WTC11 (cell line): ENCODE results near the gene CTSO. TPM values are rescaled to one million over a fixed set of nuclear protein-coding genes. Genes with fewer than 3 reads are reported as not detected.

Experiments used
- ATAC-seq: fragments of 200-7000 bp; cut with Tn5 transposase; 2 replicates; pipeline ENCODE4 v1.10.0; 2021; ENCODE audit warnings: mild to moderate bottlenecking, moderate library complexity
- CTCF ChIA-PET: fragments of 300-600 bp; sonication (Branson Sonifier 250); formaldehyde crosslinking; loops from one replicate; lab custom pipeline; 2021; ENCODE audit warnings: antibody characterized with exemption; lab: Charles Lee
- POLR2A ChIA-PET: fragments of 350-600 bp; sonication (Branson Sonifier 250); formaldehyde crosslinking; loops from one replicate; lab custom pipeline; 2021; ENCODE audit warnings: antibody characterized with exemption; lab: Charles Lee
- DNase-seq: peaks from one replicate; pipeline ENCODE4 v3.0.0; 2021; ENCODE audit warnings: low spot score
- H3K27ac Mint-ChIP-seq: 2 replicates; pipeline ENCODE4 v1.8.0; 2021; ENCODE audit warnings: mixed read lengths
- H3K27me3 Mint-ChIP-seq: 2 replicates; pipeline ENCODE4 v1.8.0; 2021; ENCODE audit warnings: low read depth, mild to moderate bottlenecking, moderate library complexity, mixed read lengths
- H3K36me3 Mint-ChIP-seq: 2 replicates; pipeline ENCODE4 v1.8.0; 2021; ENCODE audit warnings: mixed read lengths
- H3K4me1 Mint-ChIP-seq: 2 replicates; pipeline ENCODE4 v1.8.0; 2022; ENCODE audit warnings: mixed read lengths
- H3K4me3 Mint-ChIP-seq: 2 replicates; pipeline ENCODE4 v1.8.0; 2021; ENCODE audit warnings: mild to moderate bottlenecking, moderate library complexity, mixed read lengths
- H3K9me3 Mint-ChIP-seq: 2 replicates; pipeline ENCODE4 v1.8.0; 2021; ENCODE audit warnings: mixed read lengths
- ELF4 ChIP-seq: sonication (generic); formaldehyde crosslinking; IDR thresholded peaks from 2 replicates; pipeline ENCODE4 v1.8.1; 2022; ENCODE audit warnings: low read depth, mild to moderate bottlenecking, moderate library complexity, missing genetic modification reagents
- GRHL2 ChIP-seq: fragments of 250-450 bp; sonication (Bioruptor Pico); IDR thresholded peaks from 2 replicates; pipeline ENCODE4 v1.8.0; 2022; ENCODE audit warnings: mild to moderate bottlenecking, moderate library complexity; ENCODE audit not compliant: insufficient replicate concordance, severe bottlenecking
- JUN ChIP-seq: sonication (generic); formaldehyde crosslinking; IDR thresholded peaks from 2 replicates; pipeline ENCODE4 v1.8.0; 2023; ENCODE audit warnings: mild to moderate bottlenecking, missing genetic modification reagents
- NFE2L1 ChIP-seq: sonication (generic); formaldehyde crosslinking; IDR thresholded peaks from 2 replicates; pipeline ENCODE4 v1.8.1; 2023; ENCODE audit warnings: missing genetic modification reagents
- NR1H2 ChIP-seq: sonication (generic); formaldehyde crosslinking; IDR thresholded peaks from 2 replicates; pipeline ENCODE4 v1.9.0; 2021; ENCODE audit warnings: mild to moderate bottlenecking, moderate library complexity, missing genetic modification reagents
- NR3C1 ChIP-seq: sonication (generic); formaldehyde crosslinking; conservative IDR thresholded peaks from 2 replicates; pipeline ENCODE4 v1.8.1; 2023; ENCODE audit warnings: low read depth, mild to moderate bottlenecking, missing genetic modification reagents
- PRRX2 ChIP-seq: fragments of 250-450 bp; sonication (Bioruptor Pico); IDR thresholded peaks from 2 replicates; pipeline ENCODE4 v1.8.0; 2021; ENCODE audit warnings: mild to moderate bottlenecking
- STAT6 ChIP-seq: sonication (generic); formaldehyde crosslinking; conservative IDR thresholded peaks from 2 replicates; pipeline ENCODE4 v1.8.1; 2023; ENCODE audit warnings: mild to moderate bottlenecking, low read depth, missing genetic modification reagents, moderate library complexity
- TCF7 ChIP-seq: sonication (generic); formaldehyde crosslinking; IDR thresholded peaks from 2 replicates; pipeline ENCODE4 v1.8.0; 2022; ENCODE audit warnings: mild to moderate bottlenecking, low read depth, missing genetic modification reagents, moderate library complexity
- TEAD1 ChIP-seq: sonication (generic); formaldehyde crosslinking; IDR thresholded peaks from 2 replicates; pipeline ENCODE4 v1.8.0; 2022; ENCODE audit warnings: mild to moderate bottlenecking, missing genetic modification reagents
- TEAD4 ChIP-seq: sonication (generic); formaldehyde crosslinking; IDR thresholded peaks from 2 replicates; pipeline ENCODE4 v1.8.0; 2022; ENCODE audit warnings: mild to moderate bottlenecking, missing genetic modification reagents
- TP53 ChIP-seq: sonication (generic); formaldehyde crosslinking; IDR thresholded peaks from 2 replicates; pipeline ENCODE4 v1.8.1; 2023; ENCODE audit warnings: mild to moderate bottlenecking, missing genetic modification reagents
- ZBTB43 ChIP-seq: sonication (generic); formaldehyde crosslinking; IDR thresholded peaks from 2 replicates; pipeline ENCODE4 v1.8.1; 2023; ENCODE audit warnings: mild to moderate bottlenecking, missing genetic modification reagents
- ZNF138 ChIP-seq: sonication (generic); formaldehyde crosslinking; conservative IDR thresholded peaks from 2 replicates; pipeline ENCODE4 v1.8.1; 2022; ENCODE audit warnings: mild to moderate bottlenecking, moderate library complexity, missing genetic modification reagents
- ZNF425 ChIP-seq: fragments of 250-450 bp; sonication (Bioruptor Pico); conservative IDR thresholded peaks from 2 replicates; pipeline ENCODE4 v1.9.0; 2021; ENCODE audit warnings: mild to moderate bottlenecking
- ZNF532 ChIP-seq: fragments of 250-450 bp; sonication (Bioruptor Pico); IDR thresholded peaks from 2 replicates; pipeline ENCODE4 v1.9.0; 2021; ENCODE audit warnings: mild to moderate bottlenecking, borderline replicate concordance
- total RNA-seq: library from RNA; stranded (reverse); gene quantifications from 3 replicates; pipeline ENCODE4 v1.2.3, GENCODE V29; 2021
- TF ChIP-seq, protein P1 (sequence below): fragments of 250-450 bp; sonication (Bioruptor Pico); IDR thresholded peaks from 2 replicates; pipeline ENCODE4 v2.1.2; 2022; ENCODE audit warnings: mild to moderate bottlenecking, moderate library complexity
- TF ChIP-seq, protein P2 (sequence below): fragments of 200-600 bp; IDR thresholded peaks from 2 replicates; pipeline ENCODE4 v1.8.0; 2022; ENCODE audit warnings: antibody characterized with exemption

CTSO gene
- total RNA-seq, 1 experiment from 2014 or later, result 1.2 TPM

GRCh38 chr4:155889031-155889793 is 64.5 kb downstream of the CTSO start:
- ChIA-PET POLR2A (no interaction called here), CTCF (no interaction called here)
- Mint-ChIP-seq H3K27ac (no peak overlapping the region), H3K36me3 (peaks cover 35% of the 10 kb centered on the region), H3K27me3 (no peaks in the 10 kb centered on the region; the same call in 1 of the 2 replicates), H3K4me3 (no peak overlapping the region), H3K9me3 (peaks cover 53% of the 10 kb centered on the region), H3K4me1 (peaks cover 12% of the 10 kb centered on the region)
- ATAC-seq (no peak), DNase-seq (no peak)
- TF ChIP-seq STAT6 (CRISPR knock-in tag) (no peak), ZNF138 (no peak), ZNF425 (CRISPR knock-in tag) (no peak), ELF4 (no peak), ZBTB43 (CRISPR knock-in tag) (no peak)
- TF ChIP-seq, protein P1, sequence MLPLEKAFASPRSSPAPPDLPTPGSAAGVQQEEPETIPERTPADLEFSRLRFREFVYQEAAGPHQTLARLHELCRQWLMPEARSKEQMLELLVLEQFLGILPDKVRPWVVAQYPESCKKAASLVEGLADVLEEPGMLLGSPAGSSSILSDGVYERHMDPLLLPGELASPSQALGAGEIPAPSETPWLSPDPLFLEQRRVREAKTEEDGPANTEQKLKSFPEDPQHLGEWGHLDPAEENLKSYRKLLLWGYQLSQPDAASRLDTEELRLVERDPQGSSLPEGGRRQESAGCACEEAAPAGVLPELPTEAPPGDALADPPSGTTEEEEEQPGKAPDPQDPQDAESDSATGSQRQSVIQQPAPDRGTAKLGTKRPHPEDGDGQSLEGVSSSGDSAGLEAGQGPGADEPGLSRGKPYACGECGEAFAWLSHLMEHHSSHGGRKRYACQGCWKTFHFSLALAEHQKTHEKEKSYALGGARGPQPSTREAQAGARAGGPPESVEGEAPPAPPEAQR, result no peak

- Mint-ChIP-seq H3K36me3 (peaks cover 38% of the 10 kb centered on the region), H3K27ac (no peak overlapping the region), H3K27me3 (no peaks in the 10 kb centered on the region; the same call in 1 of the 2 replicates), H3K4me1 (peaks cover 12% of the 10 kb centered on the region), H3K9me3 (peaks cover 52% of the 10 kb centered on the region), H3K4me3 (no peak overlapping the region)
- no peak for TF ChIP-seq JUN
- TF ChIP-seq NR1H2 (CRISPR knock-in tag), result no peak
- no peak for TF ChIP-seq PRRX2 (CRISPR knock-in tag)
- TF ChIP-seq TCF7 (CRISPR knock-in tag), result no peak
- TF ChIP-seq GRHL2, result no peak
- TF ChIP-seq ZNF138, result no peak
- no peak for TF ChIP-seq ZNF532 (CRISPR knock-in tag)
- no peak for TF ChIP-seq TEAD1 (CRISPR knock-in tag)
- TF ChIP-seq NFE2L1 (CRISPR knock-in tag), result no peak
- no peak for TF ChIP-seq TP53 (CRISPR knock-in tag)
- no peak for TF ChIP-seq NR3C1 (CRISPR knock-in tag)
- TF ChIP-seq TEAD4 (CRISPR knock-in tag), result no peak
- TF ChIP-seq, protein P2, sequence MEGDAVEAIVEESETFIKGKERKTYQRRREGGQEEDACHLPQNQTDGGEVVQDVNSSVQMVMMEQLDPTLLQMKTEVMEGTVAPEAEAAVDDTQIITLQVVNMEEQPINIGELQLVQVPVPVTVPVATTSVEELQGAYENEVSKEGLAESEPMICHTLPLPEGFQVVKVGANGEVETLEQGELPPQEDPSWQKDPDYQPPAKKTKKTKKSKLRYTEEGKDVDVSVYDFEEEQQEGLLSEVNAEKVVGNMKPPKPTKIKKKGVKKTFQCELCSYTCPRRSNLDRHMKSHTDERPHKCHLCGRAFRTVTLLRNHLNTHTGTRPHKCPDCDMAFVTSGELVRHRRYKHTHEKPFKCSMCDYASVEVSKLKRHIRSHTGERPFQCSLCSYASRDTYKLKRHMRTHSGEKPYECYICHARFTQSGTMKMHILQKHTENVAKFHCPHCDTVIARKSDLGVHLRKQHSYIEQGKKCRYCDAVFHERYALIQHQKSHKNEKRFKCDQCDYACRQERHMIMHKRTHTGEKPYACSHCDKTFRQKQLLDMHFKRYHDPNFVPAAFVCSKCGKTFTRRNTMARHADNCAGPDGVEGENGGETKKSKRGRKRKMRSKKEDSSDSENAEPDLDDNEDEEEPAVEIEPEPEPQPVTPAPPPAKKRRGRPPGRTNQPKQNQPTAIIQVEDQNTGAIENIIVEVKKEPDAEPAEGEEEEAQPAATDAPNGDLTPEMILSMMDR, result no peak
- ATAC-seq (no peak), DNase-seq (no peak)
- ChIA-PET POLR2A (no interaction called here), CTCF (no interaction called here)
Measured at GRCh38 chr4:155887847-155888570, 65.7 kb downstream of the CTSO start.
